HepG2 (cell line): ENCODE measurements around the gene HPS3. TPM values are rescaled to one million over a fixed set of nuclear protein-coding genes. Genes with fewer than 3 reads are reported as not detected.

Source experiments
- CC2D1A ChIP-seq: sonication (generic); formaldehyde crosslinking; IDR thresholded peaks from 2 replicates; pipeline ENCODE4 v1.8.1; 2023; ENCODE audit warnings: mild to moderate bottlenecking, missing genetic modification reagents
- E2F2 ChIP-seq: sonication (generic); formaldehyde crosslinking; IDR thresholded peaks from 2 replicates; pipeline ENCODE4 v1.4.0; 2020; ENCODE audit warnings: missing genetic modification reagents, borderline replicate concordance
- FOXC1 ChIP-seq: sonication (generic); formaldehyde crosslinking; IDR thresholded peaks from 2 replicates; pipeline ENCODE4 v1.8.0; 2022; ENCODE audit warnings: mild to moderate bottlenecking, missing genetic modification reagents, borderline replicate concordance
- GFI1 ChIP-seq: sonication (generic); formaldehyde crosslinking; IDR thresholded peaks from 2 replicates; pipeline ENCODE4 v1.5.0; 2020; ENCODE audit warnings: missing genetic modification reagents, mild to moderate bottlenecking, borderline replicate concordance
- HIC2 ChIP-seq: sonication (generic); formaldehyde crosslinking; IDR thresholded peaks from 2 replicates; pipeline ENCODE4 v1.9.0; 2022; ENCODE audit warnings: low read depth, missing genetic modification reagents
- HNF4A ChIP-seq: sonication (generic); formaldehyde crosslinking; IDR thresholded peaks from 2 replicates; pipeline ENCODE4 v1.4.0; 2020; ENCODE audit warnings: missing genetic modification reagents
- MED13 ChIP-seq: sonication (generic); formaldehyde crosslinking; IDR thresholded peaks from 2 replicates; pipeline ENCODE4 v1.5.0; 2020; ENCODE audit warnings: missing genetic modification reagents
- NONO ChIP-seq, 2 experiments: fragments of 450-650 bp in 1 of 2; sonication (generic) in 1 of 2; formaldehyde crosslinking in 1 of 2; IDR thresholded peaks in 1 of 2; conservative IDR thresholded peaks in 1 of 2; 2 replicates each; pipeline versions ENCODE4 v1.6.1 to v1.8.0; 2017 to 2022; ENCODE audit warnings: mild to moderate bottlenecking in 1 of 2, missing genetic modification reagents in 1 of 2, moderate library complexity in 1 of 2
- PAF1 ChIP-seq: IDR thresholded peaks from 2 replicates; pipeline ENCODE4 v1.6.1; 2016; ENCODE audit warnings: missing genetic modification reagents, missing compliant biosample characterization
- PLSCR1 ChIP-seq: sonication (generic); formaldehyde crosslinking; IDR thresholded peaks from 2 replicates; pipeline ENCODE4 v1.5.0; 2020; ENCODE audit warnings: missing genetic modification reagents, mild to moderate bottlenecking, borderline replicate concordance
- PRDM4 ChIP-seq: sonication (generic); formaldehyde crosslinking; IDR thresholded peaks from 2 replicates; pipeline ENCODE4 v1.9.0; 2021; ENCODE audit warnings: missing genetic modification reagents, borderline replicate concordance
- RARA ChIP-seq: IDR thresholded peaks from 2 replicates; pipeline ENCODE4 v1.6.1; 2016; ENCODE audit warnings: missing genetic modification reagents, missing compliant biosample characterization
- RBM39 ChIP-seq: fragments of 200-400 bp; formaldehyde crosslinking; IDR thresholded peaks from one replicate; pipeline ENCODE4 v1.6.1; 2018; ENCODE audit warnings: antibody characterized with exemption, mild to moderate bottlenecking, low read depth, low read length; ENCODE audit not compliant: poor library complexity, severe bottlenecking
- REXO4 ChIP-seq: sonication (generic); formaldehyde crosslinking; IDR thresholded peaks from 2 replicates; pipeline ENCODE4 v1.8.0; 2022; ENCODE audit warnings: missing genetic modification reagents, mild to moderate bottlenecking, borderline replicate concordance
- SMAD1 ChIP-seq: sonication (generic); formaldehyde crosslinking; IDR thresholded peaks from 2 replicates; pipeline ENCODE4 v1.4.0; 2020; ENCODE audit warnings: missing genetic modification reagents, low read depth, mild to moderate bottlenecking, borderline replicate concordance
- SP5 ChIP-seq: IDR thresholded peaks from 2 replicates; pipeline ENCODE4 v1.6.1; 2016; ENCODE audit warnings: low read depth, borderline replicate concordance
- SRSF9 ChIP-seq: fragments of 200-400 bp; formaldehyde crosslinking; IDR thresholded peaks from 2 replicates; pipeline ENCODE4 v1.6.1; 2018; ENCODE audit warnings: borderline replicate concordance, mild to moderate bottlenecking, low read depth, low read length; ENCODE audit not compliant: insufficient read depth, poor library complexity, severe bottlenecking
- SYNCRIP ChIP-seq: fragments of 200-400 bp; formaldehyde crosslinking; IDR thresholded peaks from 2 replicates; pipeline ENCODE4 v1.6.1; 2018; ENCODE audit warnings: mild to moderate bottlenecking, low read depth, low read length; ENCODE audit not compliant: insufficient read depth
- ZMYM2 ChIP-seq: sonication (generic); formaldehyde crosslinking; IDR thresholded peaks from 2 replicates; pipeline ENCODE4 v1.8.0; 2022; ENCODE audit warnings: mild to moderate bottlenecking, missing genetic modification reagents
- ZNF17 ChIP-seq: sonication (generic); formaldehyde crosslinking; IDR thresholded peaks from 2 replicates; pipeline ENCODE4 v1.5.0; 2020; ENCODE audit warnings: mild to moderate bottlenecking, missing genetic modification reagents
- ZNF20 ChIP-seq: sonication (generic); formaldehyde crosslinking; IDR thresholded peaks from 2 replicates; pipeline ENCODE4 v1.4.0; 2020; ENCODE audit warnings: mild to moderate bottlenecking, moderate library complexity, missing genetic modification reagents
- ZNF34 ChIP-seq: sonication (generic); formaldehyde crosslinking; IDR thresholded peaks from 2 replicates; pipeline ENCODE4 v1.4.0; 2020; ENCODE audit warnings: mild to moderate bottlenecking, missing genetic modification reagents, borderline replicate concordance
- ZNF597 ChIP-seq: sonication (generic); formaldehyde crosslinking; IDR thresholded peaks from 2 replicates; pipeline ENCODE4 v1.5.0; 2020; ENCODE audit warnings: missing genetic modification reagents
- polyA plus RNA-seq, 8 experiments: library from polyadenylated mRNA; depleted of rRNA in 3 of 8; stranded (reverse) in 7 of 8; unstranded in 1 of 8; fragments of >200 nt; fragmentation: Illumina TruSeq in 4 of 8; extraction: Trizol in 4 of 8; gene quantifications; 2 replicates each; pipeline versions ENCODE4 v1.2.1 to v1.2.3, GENCODE V29; 2011 to 2016; ENCODE audit warnings: low read depth in 4 of 8, missing spikeins in 1 of 8, mixed read lengths in 1 of 8; ENCODE audit not compliant: insufficient read depth in 1 of 8
- total RNA-seq, 5 experiments: library from RNA; depleted of rRNA; stranded (reverse); fragments of >200 nt; fragmentation: Illumina TruSeq; extraction: Trizol; gene quantifications; 2 replicates each; pipeline ENCODE4 v1.2.3, GENCODE V29; 2016; ENCODE audit warnings: low read depth in 1 of 5

Gene HPS3
- total and polyA plus RNA-seq, 2 of the 13 experiments (the other 11 are each of a cell fraction or from before 2014, with no cell fraction given): 9.5 to 18.9 TPM

- no peak for TF ChIP-seq REXO4 (CRISPR knock-in tag)
- TF ChIP-seq HNF4A (CRISPR knock-in tag): peak; percentile 99
- TF ChIP-seq MED13 (CRISPR knock-in tag): peak; percentile 75; the same call in 1 of the 2 replicates
- TF ChIP-seq ZNF17: no peak
- TF ChIP-seq GFI1 (CRISPR knock-in tag): peak; percentile 75
- no peak for TF ChIP-seq ZNF20 (CRISPR knock-in tag)
- TF ChIP-seq ZMYM2: no peak
- TF ChIP-seq SRSF9: no peak
- TF ChIP-seq HIC2 (CRISPR knock-in tag): no peak
- TF ChIP-seq NONO (IDR thresholded peaks at IDR 0.05): no peak
- TF ChIP-seq NONO (CRISPR knock-in tag; conservative IDR thresholded peaks at IDR 0.05): no peak; the same call in 1 of the 2 replicates
- no peak for TF ChIP-seq PLSCR1 (CRISPR knock-in tag)
- TF ChIP-seq FOXC1 (CRISPR knock-in tag): no peak
- TF ChIP-seq E2F2 (CRISPR knock-in tag): no peak
- no peak for TF ChIP-seq SYNCRIP
- no peak for TF ChIP-seq PRDM4 (CRISPR knock-in tag)
- TF ChIP-seq ZNF34 (CRISPR knock-in tag): no peak
- peak; percentile 99 for TF ChIP-seq RARA
- TF ChIP-seq CC2D1A (CRISPR knock-in tag): no peak
- TF ChIP-seq PAF1 (CRISPR knock-in tag): no peak
- no peak for TF ChIP-seq SP5 (CRISPR knock-in tag)
- TF ChIP-seq SMAD1: no peak
- TF ChIP-seq ZNF597: no peak
- TF ChIP-seq RBM39: no peak
These were observed 85.3 kb downstream of the HPS3 start (continued) for GRCh38 chr3:149214702-149215101.
